Upper lobe of right lung (tissue), 1 donor: ENCODE data around the gene CFAP100. TPM values are rescaled to one million over a fixed set of nuclear protein-coding genes. Genes with fewer than 3 reads are reported as not detected.

ENCODE experiments used
- ATAC-seq: fragments of 200-7000 bp; cut with Tn5 transposase; one replicate; pipeline ENCODE4 v1.9.1; 2020; ENCODE audit warnings: mild to moderate bottlenecking, moderate library complexity
- DNase-seq: peaks from one replicate; pipeline ENCODE4 v3.0.0-alpha.2; 2020
- H3K27ac ChIP-seq: fragments of 200-600 bp; one replicate; pipeline ENCODE4 v1.8.0; 2022
- H3K27me3 ChIP-seq: fragments of 200-600 bp; one replicate; pipeline ENCODE4 v1.8.0; 2022; ENCODE audit warnings: mild to moderate bottlenecking
- H3K36me3 ChIP-seq: fragments of 200-600 bp; one replicate; pipeline ENCODE4 v1.8.0; 2022
- H3K4me1 ChIP-seq: fragments of 200-600 bp; one replicate; pipeline ENCODE4 v1.8.0; 2022
- H3K4me3 ChIP-seq: fragments of 200-600 bp; one replicate; pipeline ENCODE4 v1.8.0; 2022; ENCODE audit warnings: mild to moderate bottlenecking
- H3K9me3 ChIP-seq: fragments of 200-600 bp; one replicate; pipeline ENCODE4 v1.8.0; 2022
- CTCF ChIP-seq: fragments of 200-600 bp; IDR thresholded peaks from one replicate; pipeline ENCODE4 v1.8.0; 2022; ENCODE audit warnings: antibody characterized with exemption
- intact Hi-C: fragments of 100-400 bp; cut with DNase I; formaldehyde crosslinking; loops from one replicate; pipeline ENCODE4 v1.11.0; 2022
- total RNA-seq: library from RNA; stranded (reverse); fragmentation: NEBNext Ultra II Directional; extraction: Animal tissue kit (Norgen Biotek cat#: 25700); gene quantifications from one replicate; pipeline ENCODE4 v1.2.1, GENCODE V29; 2021
- donor health status: DM: no; HTN: yes; CAD: no; lungs with severe emphysema.

The CFAP100 gene
- total RNA-seq, 1 donor from 2014 or later = not detected

- ATAC-seq = no peak
- Histone ChIP-seq H3K4me3 (no peak overlapping the region), H3K36me3 (peaks cover 95% of the 10 kb centered on the region)
These were observed 59.9 kb downstream of the CFAP100 start for GRCh38 chr3:126454437-126455198.

GRCh38 chr3:126456211-126456610, 61.5 kb downstream of the CFAP100 start:
- TF ChIP-seq CTCF = no peak

More at GRCh38 chr3:126454437-126455198, 59.9 kb downstream of the CFAP100 start:
- Histone ChIP-seq H3K4me1 (no peaks in the 10 kb centered on the region), H3K27ac (no peak overlapping the region), H3K9me3 (no peaks in the 10 kb centered on the region), H3K27me3 (no peaks in the 10 kb centered on the region)
- no peak for TF ChIP-seq CTCF
- DNase-seq = no peak
- intact Hi-C loops = no loop called here

GRCh38 chr3:126456766-126457388, 62.2 kb downstream of the CFAP100 start:
- DNase-seq (peak; percentile 40), ATAC-seq (peak; percentile 29)
- Histone ChIP-seq H3K27me3 (no peaks in the 10 kb centered on the region), H3K36me3 (peaks cover 95% of the 10 kb centered on the region), H3K4me3 (no peak overlapping the region), H3K27ac (no peak overlapping the region), H3K4me1 (no peaks in the 10 kb centered on the region), H3K9me3 (no peaks in the 10 kb centered on the region)
- intact Hi-C loops = no loop called here
- TF ChIP-seq CTCF = no peak

More at GRCh38 chr3:126456211-126456610, 61.5 kb downstream of the CFAP100 start:
- intact Hi-C loops = no loop called here
- Histone ChIP-seq H3K9me3 (no peaks in the 10 kb centered on the region), H3K27me3 (no peaks in the 10 kb centered on the region), H3K4me3 (no peak overlapping the region), H3K4me1 (no peaks in the 10 kb centered on the region), H3K36me3 (peaks cover 95% of the 10 kb centered on the region), H3K27ac (no peak overlapping the region)
- ATAC-seq = peak; percentile 41
- DNase-seq = peak; percentile 46

GRCh38 chr3:126459111-126459762, 64.5 kb downstream of the CFAP100 start:
- no peak for ATAC-seq
- Histone ChIP-seq H3K27me3 (no peaks in the 10 kb centered on the region), H3K36me3 (peaks cover 96% of the 10 kb centered on the region), H3K4me3 (no peak overlapping the region), H3K27ac (no peak overlapping the region), H3K4me1 (no peaks in the 10 kb centered on the region), H3K9me3 (no peaks in the 10 kb centered on the region)
- peak; percentile 10 for DNase-seq
- no peak for TF ChIP-seq CTCF
- intact Hi-C loops = no loop called here

GRCh38 chr3:126459763-126460127, 65.0 kb downstream of the CFAP100 start:
- intact Hi-C loops = no loop called here
- peak; percentile 26 for DNase-seq
- Histone ChIP-seq H3K4me3 (no peak overlapping the region), H3K27ac (no peak overlapping the region), H3K27me3 (no peaks in the 10 kb centered on the region), H3K4me1 (peaks cover 2% of the 10 kb centered on the region), H3K9me3 (no peaks in the 10 kb centered on the region), H3K36me3 (peaks cover 97% of the 10 kb centered on the region)
- TF ChIP-seq CTCF = no peak
- ATAC-seq = no peak
